ENCODE results near the gene DAZL. TPM values are rescaled to one million over a fixed set of nuclear protein-coding genes. Genes with fewer than 3 reads are reported as not detected.

DAZL gene
- total RNA-seq, 1 donor from 2014 or later = 0.19 TPM

DNA sequence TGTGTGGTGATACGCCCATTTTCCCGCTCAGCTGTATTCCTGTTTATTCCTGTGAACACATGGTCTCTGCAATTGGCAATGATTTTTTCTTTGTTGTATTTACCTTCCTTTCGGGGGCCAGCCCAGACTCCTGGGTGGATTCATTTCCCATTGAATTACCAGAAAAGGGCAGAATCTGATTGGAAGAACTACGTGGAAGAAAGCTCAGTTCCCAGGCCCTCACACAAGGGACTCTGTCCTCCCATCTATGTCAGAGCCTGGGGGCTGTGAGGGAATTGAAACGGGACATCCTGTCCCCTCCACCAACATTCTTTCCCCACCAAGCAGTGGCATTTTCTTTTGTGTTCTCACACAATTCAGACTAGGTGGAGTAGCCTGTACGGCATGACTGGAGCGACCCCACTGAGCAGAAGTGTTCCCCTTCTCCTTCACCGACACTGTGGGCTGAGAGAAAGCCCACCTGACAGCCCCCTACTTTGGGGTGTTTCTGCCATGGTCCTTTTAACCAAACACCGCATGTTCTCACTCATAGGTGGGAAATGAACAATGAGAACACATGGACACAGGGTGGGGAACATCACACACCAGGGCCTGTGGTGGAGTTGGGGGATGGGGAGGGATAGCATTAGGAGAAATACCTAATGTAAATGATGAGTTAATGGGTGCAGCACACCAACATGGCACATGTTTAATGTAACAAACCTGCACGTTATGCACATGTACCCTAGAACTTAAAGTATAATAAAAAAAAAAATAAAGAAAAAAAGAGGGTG is 59.6 kb downstream of the DAZL start:
- intact Hi-C loops (cut with micrococcal nuclease) = no loop called here
- no peak overlapping the region for H3K27ac Mint-ChIP-seq
- H3K9me3 Mint-ChIP-seq = peaks cover 3% of the 10 kb centered on the region
- H3K27me3 Mint-ChIP-seq = peaks cover 8% of the 10 kb centered on the region
- no peak overlapping the region for H3K4me3 Mint-ChIP-seq
- peaks cover 14% of the 10 kb centered on the region for H3K4me1 Mint-ChIP-seq
- DNase-seq = peak; percentile 35
- H3K36me3 Mint-ChIP-seq (ENCODE audit: low read depth) = no peaks in the 10 kb centered on the region

DNA sequence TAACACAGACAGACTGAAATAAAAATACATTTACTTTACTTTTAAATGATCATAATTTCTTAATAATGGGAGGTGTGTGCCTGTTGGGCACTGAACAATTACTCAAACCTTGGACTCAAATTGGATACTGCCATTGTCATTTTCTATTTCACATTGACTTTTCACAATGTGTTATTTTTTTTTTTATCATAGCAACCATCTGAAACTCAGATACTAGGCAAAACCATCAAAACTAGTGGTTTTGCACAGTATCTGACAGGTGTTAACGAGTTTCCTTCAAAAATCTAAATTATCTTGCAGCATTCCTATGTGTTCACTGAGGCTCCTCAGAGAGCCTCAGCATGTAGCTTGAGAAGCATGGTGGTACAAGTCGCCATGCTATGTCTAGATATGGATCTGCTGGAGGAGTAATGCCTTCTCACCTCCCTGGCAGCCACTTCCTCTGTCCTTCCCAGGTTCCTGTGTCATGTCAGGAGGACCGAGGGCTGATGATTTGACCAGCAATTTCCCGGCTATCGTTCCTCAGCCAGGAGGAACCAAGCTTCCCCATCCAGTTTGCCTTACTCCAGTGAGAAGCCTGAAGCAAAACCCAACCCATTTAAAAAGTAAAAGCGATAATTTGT is 61.9 kb downstream of the DAZL start:
- Mint-ChIP-seq H3K9me3 (peaks cover 3% of the 10 kb centered on the region), H3K4me3 (no peak overlapping the region), H3K27me3 (peaks cover 18% of the 10 kb centered on the region), H3K36me3 (ENCODE audit: low read depth) (no peaks in the 10 kb centered on the region), H3K4me1 (peaks cover 13% of the 10 kb centered on the region), H3K27ac (no peak overlapping the region)
- DNase-seq = no peak
- intact Hi-C loops (cut with micrococcal nuclease) = no loop called here

- intact Hi-C loops (cut with micrococcal nuclease) = no loop called here
- Mint-ChIP-seq H3K4me3 (no peak overlapping the region), H3K27me3 (peaks cover 35% of the 10 kb centered on the region), H3K36me3 (ENCODE audit: low read depth) (no peaks in the 10 kb centered on the region), H3K9me3 (no peaks in the 10 kb centered on the region), H3K27ac (no peak overlapping the region), H3K4me1 (peaks cover 2% of the 10 kb centered on the region)
- DNase-seq = no peak
Observed at GRCh38 chr3:16538507-16538906, 66.7 kb downstream of the DAZL start.

- DNase-seq = no peak
- Mint-ChIP-seq H3K27ac (no peak overlapping the region), H3K4me1 (no peaks in the 10 kb centered on the region), H3K9me3 (no peaks in the 10 kb centered on the region), H3K27me3 (peaks cover 40% of the 10 kb centered on the region), H3K4me3 (no peak overlapping the region), H3K36me3 (ENCODE audit: low read depth) (no peaks in the 10 kb centered on the region)
- intact Hi-C loops (cut with micrococcal nuclease) = no loop called here
Observed at GRCh38 chr3:16536996-16537395, 68.2 kb downstream of the DAZL start.

Other genes with a start within 250 kb of the DAZL start
- gene RFTN1, start 91.7 kb downstream of the DAZL start, total RNA-seq = 90.6 and 92.4 TPM in 2 replicates